ENCODE data around the gene SPPL2A. TPM values are rescaled to one million over a fixed set of nuclear protein-coding genes. Genes with fewer than 3 reads are reported as not detected.

The SPPL2A gene
- total and polyA plus RNA-seq, 2 of the 13 experiments (the other 11 are each of a cell fraction or from before 2014, with no cell fraction given), result 80.5 to 105 TPM

GRCh38 chr15:50655555-50655954 lies 110.0 kb downstream of the SPPL2A start (continued):
- no peak for TF ChIP-seq STAT6 (CRISPR knock-in tag; IDR thresholded peaks at IDR 0.05; ENCODE audit: borderline replicate concordance)
- TF ChIP-seq EP300 (IDR thresholded peaks at IDR 0.05; ENCODE audit: low read depth in 2 of 2, low read length in 2 of 2), result no peak
- TF ChIP-seq EP300 (CRISPR knock-in tag; IDR thresholded peaks at IDR 0.05; ENCODE audit: borderline replicate concordance), result no peak
- TF ChIP-seq HOXA9 (CRISPR knock-in tag; IDR thresholded peaks at IDR 0.05; ENCODE audit: borderline replicate concordance), result no peak
- TF ChIP-seq ZNF431 (CRISPR knock-in tag; IDR thresholded peaks at IDR 0.05; ENCODE audit: borderline replicate concordance, low read depth), result no peak
- TF ChIP-seq HDAC1 (CRISPR knock-in tag; IDR thresholded peaks at IDR 0.05), result no peak

- Histone ChIP-seq H3K27ac (ENCODE audit: extremely low read length, insufficient read depth, low read length) (no peak overlapping the region), H3K79me2 (ENCODE audit: insufficient read depth, low read length) (no peaks in the 10 kb centered on the region), H3K9me3 (ENCODE audit: low read length) (no peaks in the 10 kb centered on the region), H3K9ac (ENCODE audit: insufficient read depth, low read depth, low read length) (no peak overlapping the region), H4K20me1 (ENCODE audit: insufficient read depth, low read length) (no peaks in the 10 kb centered on the region), H3K4me1 (ENCODE audit: insufficient read depth, low read length) (peaks cover 7% of the 10 kb centered on the region), H3K4me3 (replicated peaks in 1 of 3; ENCODE audit: insufficient read depth in 1 of 3, low read depth in 2 of 3, low read length in 3 of 3) (no peak overlapping the region), H3K36me3 (replicated peaks in 1 of 2; ENCODE audit: control insufficient read depth in 1 of 2, insufficient read depth in 2 of 2, low read length in 2 of 2) (peaks cover 17 to 70% of the 10 kb centered on the region in 2 experiments; a peak in 4 of 5 replicates), H2AFZ (ENCODE audit: low read length) (no peak overlapping the region), H3K4me2 (ENCODE audit: low read depth, low read length) (no peak overlapping the region), H3K27me3 (ENCODE audit: control insufficient read depth in 1 of 2, insufficient read depth in 2 of 2, low read length in 2 of 2) (no peaks in the 10 kb centered on the region)
- TF ChIP-seq ELF1 (CRISPR knock-in tag; IDR thresholded peaks at IDR 0.05) (no peak), MAFK (conservative IDR thresholded peaks at IDR 0.05 in 1 of 2, IDR thresholded peaks at IDR 0.05 in 1 of 2; ENCODE audit: low read length in 2 of 2) (0 out of 4 replicates have a peak, but pooled peaks of 1 of the 2 experiments have one; percentile 23), ZNF264 (CRISPR knock-in tag; IDR thresholded peaks at IDR 0.05) (no peak), TBP (CRISPR knock-in tag; IDR thresholded peaks at IDR 0.05) (no peak)
- intact Hi-C loops (cut with micrococcal nuclease; ENCODE audit: unreplicated experiment), result no loop called here
- FAIRE-seq, result no peak
- no TSS peak for BruUV-seq (replicated peaks)
- 98% methylated on average over 6 of the region's 6 CpGs for WGBS (ENCODE audit: low lambda C conversion rate)
- ChIA-PET POLR2A (no interaction called here), CTCF (ENCODE audit: low intra/inter-chr PET ratio, low total read pairs) (no interaction called here)
- no peak for ATAC-seq
- in situ Hi-C loops (cut with HindIII; ENCODE audit: extremely low pct_ligation_motif_present, low pct_unique_long_range_greater_than_20kb), result no loop called here
- no peak for DNase-seq (ENCODE audit: low spot score)
Measured at GRCh38 chr15:50653156-50653743, 112.3 kb downstream of the SPPL2A start.

All from HepG2 (cell line).